Measurements from ENCODE around the gene INHA.

INHA gene

GRCh38 chr2:219540784-219541504 lies 31.2 kb upstream of the INHA start:
- DNase-seq (ENCODE audit: low read depth): no peak

GRCh38 chr2:219541611-219542180 lies 30.4 kb upstream of the INHA start:
- peak; percentile 80 for DNase-seq (ENCODE audit: low read depth)

GRCh38 chr2:219542931-219543595 lies 29.0 kb upstream of the INHA start:
- DNase-seq (ENCODE audit: low read depth): no peak

- DNase-seq (ENCODE audit: low read depth): peak; percentile 80
These were observed 28.3 kb upstream of the INHA start, which contains the start of the genes CHPF and TMEM198 for GRCh38 chr2:219543596-219544358. Gene CHPF, minus strand, starts transcription at chr2:219543809. Its CDS starts 271 bp downstream, at chr2:219543538. Gene TMEM198, plus strand, starts transcription at chr2:219544028. Its CDS starts 700 bp downstream, at chr2:219544728.

GRCh38 chr2:219544567-219544966 lies 27.5 kb upstream of the INHA start:
- no peak for DNase-seq (ENCODE audit: low read depth)

GRCh38 chr2:219545295-219545942 lies 26.7 kb upstream of the INHA start:
- DNase-seq (ENCODE audit: low read depth): no peak

- no peak for DNase-seq (ENCODE audit: low read depth)
These were observed 26.2 kb upstream of the INHA start for GRCh38 chr2:219545943-219546352.

- DNase-seq (ENCODE audit: low read depth): no peak
These were observed 24.5 kb upstream of the INHA start for GRCh38 chr2:219547621-219548020.

- no peak for DNase-seq (ENCODE audit: low read depth)
These were observed 23.1 kb upstream of the INHA start for GRCh38 chr2:219548990-219549389.

GRCh38 chr2:219549619-219550018 lies 22.5 kb upstream of the INHA start:
- DNase-seq (ENCODE audit: low read depth): no peak

GRCh38 chr2:219551441-219552381 lies 20.4 kb upstream of the INHA start:
- no peak for DNase-seq (ENCODE audit: low read depth)

GRCh38 chr2:219552382-219553167 lies 19.5 kb upstream of the INHA start:
- peak; percentile 75 for DNase-seq (ENCODE audit: low read depth)

GRCh38 chr2:219553168-219553417 lies 19.0 kb upstream of the INHA start:
- DNase-seq (ENCODE audit: low read depth): no peak

- no peak for DNase-seq (ENCODE audit: low read depth)
These were observed 18.6 kb upstream of the INHA start for GRCh38 chr2:219553463-219553963.

- no peak for DNase-seq (ENCODE audit: low read depth)
These were observed 17.8 kb upstream of the INHA start for GRCh38 chr2:219554350-219554749.

GRCh38 chr2:219555956-219556355 lies 16.2 kb upstream of the INHA start:
- no peak for DNase-seq (ENCODE audit: low read depth)

- no peak for DNase-seq (ENCODE audit: low read depth)
These were observed 15.7 kb upstream of the INHA start for GRCh38 chr2:219556413-219556812.

GRCh38 chr2:219557320-219557719 lies 14.8 kb upstream of the INHA start:
- DNase-seq (ENCODE audit: low read depth): no peak

- no peak for DNase-seq (ENCODE audit: low read depth)
These were observed 14.0 kb upstream of the INHA start for GRCh38 chr2:219557791-219558785.

All from activated T-cell treated with anti-CD3 and anti-CD28 coated beads for 1 hour (primary cell).